ENCODE measurements around the gene TRIM22.

TRIM22 gene

GRCh38 chr11:5749836-5750235 lies 60.2 kb downstream of the TRIM22 start:
- no peak overlapping the region for H3K4me3 ChIP-seq (ENCODE audit: low read length)
- TF ChIP-seq CTCF (conservative IDR thresholded peaks at IDR 0.05; ENCODE audit: low read depth, low read length): no peak
- no peak for DNase-seq (ENCODE audit: low read depth)

- DNase-seq (ENCODE audit: low read depth): no peak
- TF ChIP-seq CTCF (conservative IDR thresholded peaks at IDR 0.05; ENCODE audit: low read depth, low read length): no peak
- H3K4me3 ChIP-seq (ENCODE audit: low read length): no peak within 1 kb of the TSS
Measured at GRCh38 chr11:5753943-5754342, 64.4 kb downstream of the TRIM22 start, which contains the start of gene OR52N4. TSS of gene OR52N4 (plus strand) at chr11:5754243. CDS start at chr11:5754741, 498 bp downstream.
